Measurements from ENCODE around the gene FATE1.

- TF ChIP-seq CTCF (IDR thresholded peaks at IDR 0.05; ENCODE audit: control extremely low read depth in 1 of 3, insufficient read depth in 1 of 3, low read depth in 1 of 3, low read length in 3 of 3) (no peak), RFX5 (IDR thresholded peaks at IDR 0.05; ENCODE audit: borderline replicate concordance, low read depth, low read length) (no peak), CHD1 (IDR thresholded peaks at IDR 0.05; ENCODE audit: low read depth, low read length) (no peak), POLR2A (IDR thresholded peaks at IDR 0.05; ENCODE audit: control extremely low read depth in 1 of 2, low read depth in 2 of 2, low read length in 2 of 2) (no peak), CREB1 (IDR thresholded peaks at IDR 0.05) (no peak), BCL11A (IDR thresholded peaks at IDR 0.05; ENCODE audit: low read depth in 2 of 2, low read length in 2 of 2) (no peak), EP300 (IDR thresholded peaks at IDR 0.05; ENCODE audit: borderline replicate concordance in 1 of 2, low read depth in 2 of 2, low read length in 2 of 2) (no peak), CTBP2 (IDR thresholded peaks at IDR 0.05; ENCODE audit: borderline replicate concordance, insufficient read depth, insufficient read length, low read length) (no peak), TAF1 (IDR thresholded peaks at IDR 0.05; ENCODE audit: low read depth, low read length) (no peak), HDAC2 (IDR thresholded peaks at IDR 0.05; ENCODE audit: borderline replicate concordance in 1 of 2, low read depth in 2 of 2, low read length in 2 of 2) (no peak), RAD21 (IDR thresholded peaks at IDR 0.05 in 1 of 2, conservative IDR thresholded peaks at IDR 0.05 in 1 of 2; ENCODE audit: low read depth in 2 of 2, low read length in 2 of 2) (no peak), PHF8 (conservative IDR thresholded peaks at IDR 0.05; ENCODE audit: low read depth, low read length) (no peak), TBP (IDR thresholded peaks at IDR 0.05; ENCODE audit: low read depth, low read length) (no peak)
- TF ChIP-seq, protein P1, sequence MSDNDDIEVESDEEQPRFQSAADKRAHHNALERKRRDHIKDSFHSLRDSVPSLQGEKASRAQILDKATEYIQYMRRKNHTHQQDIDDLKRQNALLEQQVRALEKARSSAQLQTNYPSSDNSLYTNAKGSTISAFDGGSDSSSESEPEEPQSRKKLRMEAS (IDR thresholded peaks at IDR 0.05), result no peak
These were observed 40.6 kb upstream of the FATE1 start for GRCh38 chrX:151675121-151675746.

Measured in H1 (cell line).